A673 (cell line): Measurements from ENCODE around the gene AUH. TPM values are rescaled to one million over a fixed set of nuclear protein-coding genes. Genes with fewer than 3 reads are reported as not detected.

Source experiments
- BruUV-seq: library from RNA; stranded (reverse); fragments of 400-500 nt; replicated peaks from 2 replicates; lab custom pipeline; 2021; lab: Mats Ljungman, UMichigan
- CTCF ChIA-PET: fragments of 300-600 bp; sonication (Branson Sonifier 250); formaldehyde crosslinking; loops from one replicate; lab custom pipeline; 2022; ENCODE audit warnings: antibody characterized with exemption; lab: Charles Lee
- POLR2A ChIA-PET: fragments of 300-600 bp; sonication (Branson Sonifier 250); formaldehyde crosslinking; loops from one replicate; lab custom pipeline; 2022; ENCODE audit warnings: antibody characterized with exemption; ENCODE audit not compliant: low non-redundant PET; lab: Charles Lee
- DNase-seq: peaks from one replicate; pipeline ENCODE4 v3.0.0-alpha.2; 2015; ENCODE audit warnings: low spot score
- H3K27ac ChIP-seq: fragments of 200-600 bp; sonication (generic); 2 replicates; pipeline ENCODE4 v1.5.1; 2016; ENCODE audit warnings: mixed run types, low read depth, mild to moderate bottlenecking, mixed read lengths, antibody characterized with exemption, low read length; ENCODE audit not compliant: poor library complexity, severe bottlenecking
- H3K27me3 ChIP-seq: fragments of 200-600 bp; sonication (generic); replicated peaks from 2 replicates; pipeline ENCODE4 v1.6.1; 2017; ENCODE audit warnings: mixed run types, low read depth, mild to moderate bottlenecking, mixed read lengths, antibody characterized with exemption, low read length; ENCODE audit not compliant: insufficient read depth, poor library complexity
- H3K36me3 ChIP-seq: fragments of 200-600 bp; sonication (generic); 2 replicates; pipeline ENCODE4 v1.6.1; 2016; ENCODE audit warnings: mixed run types, mild to moderate bottlenecking, mixed read lengths, antibody characterized with exemption, low read length; ENCODE audit not compliant: insufficient read depth, poor library complexity, severe bottlenecking
- H3K4me1 ChIP-seq: fragments of 200-600 bp; sonication (generic); 2 replicates; pipeline ENCODE4 v1.6.1; 2017; ENCODE audit warnings: mixed run types, mild to moderate bottlenecking, mixed read lengths, antibody characterized with exemption, low read length; ENCODE audit not compliant: insufficient read depth, poor library complexity, severe bottlenecking
- H3K4me3 ChIP-seq: fragments of 200-600 bp; sonication (generic); 2 replicates; pipeline ENCODE4 v1.5.1; 2016; ENCODE audit warnings: low read depth, mixed run types, mild to moderate bottlenecking, mixed read lengths, low read length; ENCODE audit not compliant: poor library complexity, severe bottlenecking
- H3K9me3 ChIP-seq: fragments of 200-600 bp; sonication (generic); 2 replicates; pipeline ENCODE4 v1.6.1; 2016; ENCODE audit warnings: mixed run types, low read depth, mild to moderate bottlenecking, mixed read lengths, antibody characterized with exemption, low read length; ENCODE audit not compliant: poor library complexity, severe bottlenecking
- EZH2 ChIP-seq: fragments of 200-600 bp; sonication (generic); IDR thresholded peaks from 2 replicates; pipeline ENCODE4 v1.6.1; 2017; ENCODE audit warnings: borderline replicate concordance, low read depth, mild to moderate bottlenecking, mixed read lengths, antibody characterized with exemption, low read length; ENCODE audit not compliant: poor library complexity, severe bottlenecking
- intact Hi-C: fragments of 100-400 bp; cut with micrococcal nuclease; formaldehyde crosslinking; loops from one replicate; pipeline ENCODE4 v1.10.0; 2022; ENCODE audit not compliant: unreplicated experiment
- total RNA-seq: library from RNA; stranded (reverse); gene quantifications from 2 replicates; pipeline ENCODE4 v1.2.3, GENCODE V29; 2021
- TF ChIP-seq, protein P1 (sequence below): fragments of 300-800, 200-600 bp; sonication (generic); conservative IDR thresholded peaks from 2 replicates; pipeline ENCODE4 v1.5.1; 2017; ENCODE audit warnings: low read depth, mild to moderate bottlenecking, antibody characterized with exemption, low read length, moderate library complexity, mixed read lengths

Gene AUH
- total RNA-seq, 1 experiment from 2014 or later, result 12.3 TPM

- H3K27ac ChIP-seq, result no peak overlapping the region
- H3K27me3 ChIP-seq, result no peaks in the 10 kb centered on the region
- no peak overlapping the region for H3K4me3 ChIP-seq
- no peaks in the 10 kb centered on the region for H3K36me3 ChIP-seq
- intact Hi-C loops, result no loop called here
- no peak for DNase-seq
- POLR2A ChIA-PET, result no interaction called here
- BruUV-seq, result no TSS peak
- no peak for TF ChIP-seq EZH2
- TF ChIP-seq, protein P1, sequence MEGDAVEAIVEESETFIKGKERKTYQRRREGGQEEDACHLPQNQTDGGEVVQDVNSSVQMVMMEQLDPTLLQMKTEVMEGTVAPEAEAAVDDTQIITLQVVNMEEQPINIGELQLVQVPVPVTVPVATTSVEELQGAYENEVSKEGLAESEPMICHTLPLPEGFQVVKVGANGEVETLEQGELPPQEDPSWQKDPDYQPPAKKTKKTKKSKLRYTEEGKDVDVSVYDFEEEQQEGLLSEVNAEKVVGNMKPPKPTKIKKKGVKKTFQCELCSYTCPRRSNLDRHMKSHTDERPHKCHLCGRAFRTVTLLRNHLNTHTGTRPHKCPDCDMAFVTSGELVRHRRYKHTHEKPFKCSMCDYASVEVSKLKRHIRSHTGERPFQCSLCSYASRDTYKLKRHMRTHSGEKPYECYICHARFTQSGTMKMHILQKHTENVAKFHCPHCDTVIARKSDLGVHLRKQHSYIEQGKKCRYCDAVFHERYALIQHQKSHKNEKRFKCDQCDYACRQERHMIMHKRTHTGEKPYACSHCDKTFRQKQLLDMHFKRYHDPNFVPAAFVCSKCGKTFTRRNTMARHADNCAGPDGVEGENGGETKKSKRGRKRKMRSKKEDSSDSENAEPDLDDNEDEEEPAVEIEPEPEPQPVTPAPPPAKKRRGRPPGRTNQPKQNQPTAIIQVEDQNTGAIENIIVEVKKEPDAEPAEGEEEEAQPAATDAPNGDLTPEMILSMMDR, result no peak
- no peaks in the 10 kb centered on the region for H3K4me1 ChIP-seq
- CTCF ChIA-PET, result no interaction called here
- H3K9me3 ChIP-seq, result no peaks in the 10 kb centered on the region
Observed at GRCh38 chr9:91291866-91292265, 69.9 kb downstream of the AUH start.

DNA sequence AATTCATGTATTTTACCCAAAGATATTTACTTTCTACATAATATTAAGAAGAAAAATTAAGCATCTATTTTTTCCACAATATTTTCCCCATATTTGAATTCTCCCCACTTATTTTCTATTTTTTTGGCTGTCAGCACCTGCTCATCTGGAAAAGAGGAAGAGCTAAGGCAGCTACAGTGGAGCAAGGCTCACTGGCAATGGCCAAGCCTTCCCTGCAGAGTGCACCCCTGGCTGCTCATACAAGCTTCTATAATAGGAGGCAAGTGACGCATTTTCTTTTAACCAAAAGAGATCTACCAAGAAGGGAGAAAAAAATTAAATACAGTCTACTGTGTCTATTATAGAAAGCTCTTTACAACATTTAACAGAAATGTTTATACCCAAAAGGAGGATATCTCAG is 72.5 kb downstream of the AUH start:
- no peak overlapping the region for H3K27ac ChIP-seq
- no peaks in the 10 kb centered on the region for H3K27me3 ChIP-seq
- CTCF ChIA-PET, result no interaction called here
- BruUV-seq, result no TSS peak
- no peaks in the 10 kb centered on the region for H3K4me1 ChIP-seq
- no peaks in the 10 kb centered on the region for H3K9me3 ChIP-seq
- no peak for DNase-seq
- TF ChIP-seq EZH2, result no peak
- TF ChIP-seq, protein P1, result no peak
- H3K4me3 ChIP-seq, result no peak overlapping the region
- H3K36me3 ChIP-seq, result no peaks in the 10 kb centered on the region
- intact Hi-C loops, result no loop called here
- POLR2A ChIA-PET, result no interaction called here

DNA sequence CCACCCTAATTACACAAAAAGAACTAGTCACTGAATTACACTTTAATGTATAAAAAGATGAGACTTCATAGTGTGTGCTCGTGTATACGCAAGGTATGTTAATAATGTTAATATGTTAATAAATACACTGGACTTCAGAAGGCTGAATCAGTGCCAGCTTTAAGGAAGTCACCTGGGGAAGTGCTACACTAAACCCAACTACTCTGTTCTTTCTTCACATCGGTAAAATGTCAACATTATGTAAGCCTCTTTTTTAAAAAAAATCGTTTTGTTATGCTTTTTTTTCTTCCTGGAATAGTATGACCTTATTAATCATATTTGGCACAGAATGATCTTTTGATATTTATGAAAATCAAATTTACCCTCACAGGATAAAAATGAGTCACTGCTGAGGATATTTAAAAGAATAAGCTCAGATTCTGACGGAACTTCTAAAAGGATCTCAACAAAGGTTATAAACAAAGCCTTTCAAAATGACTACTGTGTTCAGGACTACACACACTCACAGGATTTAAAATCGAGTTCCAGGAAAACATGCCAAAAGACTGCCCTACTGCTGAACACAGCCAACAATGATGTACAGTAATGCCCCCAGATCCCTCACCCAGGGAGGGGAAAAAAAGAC is 75.9 kb downstream of the AUH start:
- Histone ChIP-seq H3K4me1 (no peaks in the 10 kb centered on the region), H3K4me3 (no peak overlapping the region), H3K9me3 (no peaks in the 10 kb centered on the region), H3K36me3 (no peaks in the 10 kb centered on the region), H3K27me3 (no peaks in the 10 kb centered on the region), H3K27ac (no peak overlapping the region)
- DNase-seq, result no peak
- POLR2A ChIA-PET, result no interaction called here
- BruUV-seq, result no TSS peak
- intact Hi-C loops, result no loop called here
- TF ChIP-seq, protein P1, result no peak
- TF ChIP-seq EZH2, result no peak
- CTCF ChIA-PET, result no interaction called here
